ENCODE results near the gene CYP2E1.

GRCh38 chr10:133564816-133565215, 37.7 kb downstream of the CYP2E1 start:
- TF ChIP-seq HDGF (IDR thresholded peaks at IDR 0.05; ENCODE audit: borderline replicate concordance) (no peak), FOXA1 (IDR thresholded peaks at IDR 0.05) (no peak), LEF1 (IDR thresholded peaks at IDR 0.05; ENCODE audit: borderline replicate concordance) (no peak), ELF4 (IDR thresholded peaks at IDR 0.05) (no peak), CTBP1 (IDR thresholded peaks at IDR 0.05; ENCODE audit: borderline replicate concordance) (no peak), ARNT (IDR thresholded peaks at IDR 0.05) (no peak), BHLHE40 (IDR thresholded peaks at IDR 0.05; ENCODE audit: borderline replicate concordance) (no peak), SP1 (IDR thresholded peaks at IDR 0.05) (no peak), L3MBTL2 (conservative IDR thresholded peaks at IDR 0.05) (no peak), PKNOX1 (IDR thresholded peaks at IDR 0.05) (no peak), FOXK2 (IDR thresholded peaks at IDR 0.05) (no peak)

Measured in HEK293T (cell line).